ENCODE measurements around the gene MT1H. TPM values are rescaled to one million over a fixed set of nuclear protein-coding genes. Genes with fewer than 3 reads are reported as not detected.

The MT1H gene
- total and polyA plus RNA-seq, 2 of the 13 experiments (the other 11 are each of a cell fraction or from before 2014, with no cell fraction given) = 0.60 TPM; not detected in 1

DNA sequence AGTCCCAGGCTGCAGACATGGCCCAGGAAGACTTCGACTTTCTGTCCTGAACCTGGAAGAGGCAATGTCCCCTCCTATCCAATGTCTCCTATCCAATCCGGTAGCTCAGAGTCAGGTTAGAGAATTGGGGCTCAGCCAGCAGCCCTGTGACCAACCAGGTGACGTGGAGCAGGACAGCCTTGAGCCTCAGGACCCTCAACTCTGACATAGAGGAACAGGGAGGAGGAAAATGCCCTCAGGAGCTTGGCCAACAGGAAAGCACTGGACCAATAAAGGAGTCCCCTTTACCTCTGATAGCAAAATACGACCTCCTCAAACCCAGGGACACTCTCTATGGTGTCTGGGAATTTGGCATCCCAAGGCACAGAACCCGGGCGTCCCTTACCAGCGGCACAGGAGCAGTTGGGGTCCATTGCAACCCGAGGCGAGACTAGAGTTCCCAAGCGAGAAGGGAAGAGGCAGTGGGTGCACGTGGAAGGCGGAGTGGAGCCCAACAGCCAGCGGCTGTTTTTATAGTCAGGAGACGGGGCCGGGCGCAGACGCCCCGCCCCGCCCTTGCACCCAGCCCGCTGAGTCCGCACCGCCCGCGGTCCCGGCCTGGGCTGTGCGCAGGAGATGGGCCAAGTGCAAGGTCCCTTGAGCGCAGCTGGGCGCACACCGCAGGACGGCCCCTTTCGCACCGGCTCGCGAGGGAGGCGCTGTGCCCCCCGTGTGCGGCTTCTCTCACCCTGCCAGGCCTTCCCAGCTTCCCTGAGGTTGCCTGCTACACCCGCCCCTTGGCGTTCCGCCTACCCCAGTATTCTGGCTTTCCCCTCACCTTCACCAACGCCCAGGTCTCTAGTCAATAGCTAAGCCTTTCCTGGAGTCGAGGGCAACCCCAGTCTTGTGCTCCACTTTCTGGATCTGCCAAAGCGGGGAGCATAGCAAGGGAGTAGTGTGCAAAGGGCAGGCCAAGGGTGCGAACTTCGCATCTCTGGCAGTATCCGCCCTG, 1.7 kb upstream of the MT1H start, which contains the start of gene MT1G (continued):
- TF ChIP-seq NFYB (CRISPR knock-in tag; IDR thresholded peaks at IDR 0.05) (0 out of 2 replicates have a peak, but pooled peaks have one; percentile 14), ZNF792 (CRISPR knock-in tag; IDR thresholded peaks at IDR 0.05) (peak; percentile 48), POLR2G (IDR thresholded peaks at IDR 0.05; ENCODE audit: low read depth, low read length) (peak; percentile 88), YEATS2 (CRISPR knock-in tag; IDR thresholded peaks at IDR 0.05; ENCODE audit: borderline replicate concordance) (no peak), MTA1 (CRISPR knock-in tag; IDR thresholded peaks at IDR 0.05; ENCODE audit: borderline replicate concordance) (peak; percentile 89; the same call in 1 of the 2 replicates), HMG20A (CRISPR knock-in tag; IDR thresholded peaks at IDR 0.05; ENCODE audit: borderline replicate concordance) (no peak), ZNF543 (CRISPR knock-in tag; IDR thresholded peaks at IDR 0.05) (no peak), KMT2A (CRISPR knock-in tag; IDR thresholded peaks at IDR 0.05) (0 out of 2 replicates have a peak, but pooled peaks have one; percentile 44), SPEN (CRISPR knock-in tag; IDR thresholded peaks at IDR 0.05; ENCODE audit: low read depth) (peak; percentile 69), ZMAT3 (CRISPR knock-in tag; conservative IDR thresholded peaks at IDR 0.05) (0 out of 2 replicates have a peak, but pooled peaks have one; percentile 27), ZSCAN29 (CRISPR knock-in tag; conservative IDR thresholded peaks at IDR 0.05) (peak; percentile 75; the same call in 1 of the 2 replicates), ZNF10 (CRISPR knock-in tag; IDR thresholded peaks at IDR 0.05; ENCODE audit: borderline replicate concordance, low read depth) (no peak), HNRNPL (IDR thresholded peaks at IDR 0.05; ENCODE audit: low read depth, low read length) (0 out of 2 replicates have a peak, but pooled peaks have one; percentile 31), XRCC5 (optimal IDR thresholded peaks at IDR 0.05; ENCODE audit: low read length) (peak; percentile 83), MTF1 (CRISPR knock-in tag; IDR thresholded peaks at IDR 0.05) (peak; percentile 99), STAG1 (CRISPR knock-in tag; IDR thresholded peaks at IDR 0.05) (peak; percentile 17), ZNF713 (CRISPR knock-in tag; IDR thresholded peaks at IDR 0.05) (0 out of 2 replicates have a peak, but pooled peaks have one; percentile 71), SMAD1 (CRISPR knock-in tag; IDR thresholded peaks at IDR 0.05; ENCODE audit: borderline replicate concordance, low read depth) (no peak), ZNF224 (CRISPR knock-in tag; IDR thresholded peaks at IDR 0.05) (0 out of 2 replicates have a peak, but pooled peaks have one; percentile 22), SAFB2 (CRISPR knock-in tag; IDR thresholded peaks at IDR 0.05; ENCODE audit: borderline replicate concordance, low read depth) (peak; percentile 80), SMAD3 (CRISPR knock-in tag; IDR thresholded peaks at IDR 0.05) (no peak), KDM5B (CRISPR knock-in tag; IDR thresholded peaks at IDR 0.05; ENCODE audit: borderline replicate concordance) (peak; percentile 72), ZNF136 (CRISPR knock-in tag; IDR thresholded peaks at IDR 0.05; ENCODE audit: low read depth) (0 out of 2 replicates have a peak, but pooled peaks have one; percentile 68)
- TF ChIP-seq, protein P1, sequence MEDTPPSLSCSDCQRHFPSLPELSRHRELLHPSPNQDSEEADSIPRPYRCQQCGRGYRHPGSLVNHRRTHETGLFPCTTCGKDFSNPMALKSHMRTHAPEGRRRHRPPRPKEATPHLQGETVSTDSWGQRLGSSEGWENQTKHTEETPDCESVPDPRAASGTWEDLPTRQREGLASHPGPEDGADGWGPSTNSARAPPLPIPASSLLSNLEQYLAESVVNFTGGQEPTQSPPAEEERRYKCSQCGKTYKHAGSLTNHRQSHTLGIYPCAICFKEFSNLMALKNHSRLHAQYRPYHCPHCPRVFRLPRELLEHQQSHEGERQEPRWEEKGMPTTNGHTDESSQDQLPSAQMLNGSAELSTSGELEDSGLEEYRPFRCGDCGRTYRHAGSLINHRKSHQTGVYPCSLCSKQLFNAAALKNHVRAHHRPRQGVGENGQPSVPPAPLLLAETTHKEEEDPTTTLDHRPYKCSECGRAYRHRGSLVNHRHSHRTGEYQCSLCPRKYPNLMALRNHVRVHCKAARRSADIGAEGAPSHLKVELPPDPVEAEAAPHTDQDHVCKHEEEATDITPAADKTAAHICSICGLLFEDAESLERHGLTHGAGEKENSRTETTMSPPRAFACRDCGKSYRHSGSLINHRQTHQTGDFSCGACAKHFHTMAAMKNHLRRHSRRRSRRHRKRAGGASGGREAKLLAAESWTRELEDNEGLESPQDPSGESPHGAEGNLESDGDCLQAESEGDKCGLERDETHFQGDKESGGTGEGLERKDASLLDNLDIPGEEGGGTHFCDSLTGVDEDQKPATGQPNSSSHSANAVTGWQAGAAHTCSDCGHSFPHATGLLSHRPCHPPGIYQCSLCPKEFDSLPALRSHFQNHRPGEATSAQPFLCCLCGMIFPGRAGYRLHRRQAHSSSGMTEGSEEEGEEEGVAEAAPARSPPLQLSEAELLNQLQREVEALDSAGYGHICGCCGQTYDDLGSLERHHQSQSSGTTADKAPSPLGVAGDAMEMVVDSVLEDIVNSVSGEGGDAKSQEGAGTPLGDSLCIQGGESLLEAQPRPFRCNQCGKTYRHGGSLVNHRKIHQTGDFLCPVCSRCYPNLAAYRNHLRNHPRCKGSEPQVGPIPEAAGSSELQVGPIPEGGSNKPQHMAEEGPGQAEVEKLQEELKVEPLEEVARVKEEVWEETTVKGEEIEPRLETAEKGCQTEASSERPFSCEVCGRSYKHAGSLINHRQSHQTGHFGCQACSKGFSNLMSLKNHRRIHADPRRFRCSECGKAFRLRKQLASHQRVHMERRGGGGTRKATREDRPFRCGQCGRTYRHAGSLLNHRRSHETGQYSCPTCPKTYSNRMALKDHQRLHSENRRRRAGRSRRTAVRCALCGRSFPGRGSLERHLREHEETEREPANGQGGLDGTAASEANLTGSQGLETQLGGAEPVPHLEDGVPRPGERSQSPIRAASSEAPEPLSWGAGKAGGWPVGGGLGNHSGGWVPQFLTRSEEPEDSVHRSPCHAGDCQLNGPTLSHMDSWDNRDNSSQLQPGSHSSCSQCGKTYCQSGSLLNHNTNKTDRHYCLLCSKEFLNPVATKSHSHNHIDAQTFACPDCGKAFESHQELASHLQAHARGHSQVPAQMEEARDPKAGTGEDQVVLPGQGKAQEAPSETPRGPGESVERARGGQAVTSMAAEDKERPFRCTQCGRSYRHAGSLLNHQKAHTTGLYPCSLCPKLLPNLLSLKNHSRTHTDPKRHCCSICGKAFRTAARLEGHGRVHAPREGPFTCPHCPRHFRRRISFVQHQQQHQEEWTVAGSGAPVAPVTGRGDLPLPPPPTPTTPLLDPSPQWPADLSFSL (CRISPR knock-in tag; IDR thresholded peaks at IDR 0.05) = no peak

Data from HepG2 (cell line).